Endodermal cell (in vitro differentiated cells): Measurements from ENCODE around the gene LMF1. TPM values are rescaled to one million over a fixed set of nuclear protein-coding genes. Genes with fewer than 3 reads are reported as not detected.

Experiments
- DNase-seq: peaks from one replicate; pipeline ENCODE4 v3.0.0-alpha.2; 2017
- H3K27ac ChIP-seq: 2 replicates; pipeline ENCODE4 v1.5.1; 2013; ENCODE audit warnings: mild to moderate bottlenecking, low read depth, low read length, moderate library complexity
- H3K27me3 ChIP-seq: 2 replicates; pipeline ENCODE4 v1.6.1; 2013; ENCODE audit warnings: mild to moderate bottlenecking, low read length, moderate library complexity; ENCODE audit not compliant: insufficient read depth, control insufficient read depth, poor library complexity, severe bottlenecking
- H3K36me3 ChIP-seq: 2 replicates; pipeline ENCODE4 v1.7.0; 2013; ENCODE audit warnings: mild to moderate bottlenecking, low read length, moderate library complexity; ENCODE audit not compliant: control insufficient read depth, insufficient read depth
- H3K4me1 ChIP-seq: one replicate; pipeline ENCODE4 v1.7.0; 2013; ENCODE audit warnings: low read length; ENCODE audit not compliant: control insufficient read depth, insufficient read depth
- H3K4me3 ChIP-seq: 2 replicates; pipeline ENCODE4 v1.5.1; 2013; ENCODE audit warnings: mild to moderate bottlenecking, low read length, moderate library complexity
- H3K9ac ChIP-seq: 2 replicates; pipeline ENCODE4 v1.6.1; 2013; ENCODE audit warnings: mild to moderate bottlenecking, low read length, moderate library complexity; ENCODE audit not compliant: poor library complexity, severe bottlenecking; ENCODE audit errors: extremely low read depth
- H3K9me3 ChIP-seq: 2 replicates; pipeline ENCODE4 v1.6.1; 2013; ENCODE audit warnings: mild to moderate bottlenecking, low read length, moderate library complexity; ENCODE audit not compliant: control insufficient read depth
- H3K27ac Mint-ChIP-seq: 2 replicates; pipeline ENCODE4 v1.8.0; 2020; ENCODE audit warnings: mixed read lengths
- H3K27me3 Mint-ChIP-seq: 2 replicates; pipeline ENCODE4 v1.8.0; 2021; ENCODE audit warnings: mild to moderate bottlenecking, mixed read lengths; ENCODE audit not compliant: insufficient read depth
- H3K36me3 Mint-ChIP-seq: 2 replicates; pipeline ENCODE4 v1.8.0; 2020; ENCODE audit warnings: low read depth, mixed read lengths
- H3K4me1 Mint-ChIP-seq: 2 replicates; pipeline ENCODE4 v1.8.0; 2020; ENCODE audit warnings: mixed read lengths
- H3K4me3 Mint-ChIP-seq: 2 replicates; pipeline ENCODE4 v1.8.0; 2020; ENCODE audit warnings: mild to moderate bottlenecking, moderate library complexity, mixed read lengths
- H3K9me3 Mint-ChIP-seq: 2 replicates; pipeline ENCODE4 v1.8.0; 2020; ENCODE audit warnings: mild to moderate bottlenecking, mixed read lengths
- CTCF ChIP-seq: fragments of 200-600 bp; sonication (generic); conservative IDR thresholded peaks from 2 replicates; pipeline ENCODE4 v1.5.0; 2021; ENCODE audit warnings: antibody characterized with exemption, mild to moderate bottlenecking
- WGBS, 2 experiments: methylation state at CpG; one replicate each; pipeline versions ENCODE4 v1.1.5 to v1.1.7; 2013; ENCODE audit warnings: missing lambda C conversion rate in 2 of 2, mixed read lengths in 1 of 2; ENCODE audit not compliant: insufficient coverage in 1 of 2, insufficient read length in 1 of 2; 5-methylcytosine and 5-hydroxymethylcytosine counted together
- total RNA-seq, 2 donors: library from RNA; stranded (reverse); fragmentation: NEBNext Ultra II Directional in 1 of 2; extraction: Animal tissue kit (Norgen Biotek cat#: 25700) in 1 of 2; gene quantifications; 2 replicates in 1 of 2; 3 replicates in 1 of 2; pipeline ENCODE4 v1.2.1, GENCODE V29; 2021

Gene LMF1
- total RNA-seq, 2 donors from 2014 or later = 13.7 to 15.1 TPM

DNA sequence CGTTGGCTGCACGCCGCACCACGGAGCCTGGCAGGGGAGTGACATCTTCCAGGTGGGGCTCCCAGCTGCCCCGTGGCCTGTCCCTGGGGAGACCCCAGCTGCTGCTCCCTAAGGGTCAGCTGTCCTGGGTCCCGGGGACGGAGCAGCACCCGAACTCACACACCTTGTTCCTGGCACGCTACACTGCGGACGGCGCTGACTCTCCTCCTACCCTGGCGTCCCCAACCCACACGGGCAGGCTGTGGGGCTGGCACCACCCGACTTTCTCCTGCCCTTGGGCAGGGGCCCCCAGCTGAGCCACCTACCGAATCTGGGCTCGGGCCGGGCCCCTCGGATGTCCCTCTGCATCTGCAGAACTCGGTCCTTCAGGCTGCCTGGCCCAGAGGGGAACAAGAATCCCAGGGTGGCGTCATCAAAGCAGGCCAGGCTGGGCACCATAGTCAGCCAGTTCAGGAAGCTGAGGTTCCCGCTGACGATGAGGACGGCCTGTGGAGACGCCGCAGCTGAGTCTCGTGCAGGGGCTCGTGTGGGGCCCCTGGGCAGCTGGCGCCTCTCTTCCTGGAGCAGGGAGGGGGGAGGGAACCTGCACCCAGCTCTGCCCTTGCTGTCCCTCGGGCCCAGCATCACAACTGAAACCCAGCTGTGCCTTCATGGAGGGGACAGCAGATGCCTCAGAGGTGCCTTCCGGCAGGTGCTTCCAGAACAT is 99.8 kb downstream of the LMF1 start:
- Mint-ChIP-seq H3K9me3 (no peaks in the 10 kb centered on the region), H3K4me3 (no peak overlapping the region), H3K27ac (no peak overlapping the region), H3K27me3 (no peaks in the 10 kb centered on the region), H3K36me3 (peaks cover 4% of the 10 kb centered on the region), H3K4me1 (no peaks in the 10 kb centered on the region)
- Histone ChIP-seq H3K4me1 (no peaks in the 10 kb centered on the region), H3K27me3 (no peaks in the 10 kb centered on the region), H3K36me3 (no peaks in the 10 kb centered on the region), H3K27ac (no peak overlapping the region), H3K9ac (no peak overlapping the region), H3K9me3 (no peaks in the 10 kb centered on the region), H3K4me3 (no peak overlapping the region)
- no peak for DNase-seq
- WGBS, 2 experiments = 92 to 95% methylated on average over 22 to 31 of the region's 31 CpGs
- TF ChIP-seq CTCF = no peak

GRCh38 chr16:869823-870641 is 100.8 kb downstream of the LMF1 start:
- Histone ChIP-seq H3K27me3 (no peaks in the 10 kb centered on the region), H3K4me3 (no peak overlapping the region), H3K27ac (no peak overlapping the region), H3K9ac (no peak overlapping the region), H3K9me3 (no peaks in the 10 kb centered on the region), H3K36me3 (no peaks in the 10 kb centered on the region), H3K4me1 (no peaks in the 10 kb centered on the region)
- Mint-ChIP-seq H3K27ac (no peak overlapping the region), H3K9me3 (no peaks in the 10 kb centered on the region), H3K4me3 (no peak overlapping the region), H3K36me3 (peaks cover 4% of the 10 kb centered on the region), H3K27me3 (no peaks in the 10 kb centered on the region), H3K4me1 (no peaks in the 10 kb centered on the region)
- TF ChIP-seq CTCF = no peak
- WGBS, 2 experiments = 91 to 94% methylated on average over 15 to 32 of the region's 32 CpGs
- no peak for DNase-seq

GRCh38 chr16:868846-869822 is 101.7 kb downstream of the LMF1 start:
- TF ChIP-seq CTCF = no peak
- H3K9ac ChIP-seq = no peak overlapping the region
- Mint-ChIP-seq H3K4me1 (no peaks in the 10 kb centered on the region), H3K9me3 (no peaks in the 10 kb centered on the region), H3K4me3 (no peak overlapping the region), H3K27me3 (no peaks in the 10 kb centered on the region), H3K27ac (peak overlapping the region; percentile 61), H3K36me3 (peaks cover 4% of the 10 kb centered on the region)
- no peaks in the 10 kb centered on the region for H3K4me1 ChIP-seq
- no peaks in the 10 kb centered on the region for H3K36me3 ChIP-seq
- H3K27me3 ChIP-seq = no peaks in the 10 kb centered on the region
- no peak overlapping the region for H3K27ac ChIP-seq
- H3K4me3 ChIP-seq = no peak overlapping the region
- DNase-seq = no peak
- no peaks in the 10 kb centered on the region for H3K9me3 ChIP-seq
- 93 to 98% methylated on average over 25 to 37 of the region's 37 CpGs for WGBS, 2 experiments
